Peyer's patch (tissue), 4 donors: ENCODE results near the gene ZNF554.

Experiments used
- CTCF ChIP-seq, 6 experiments: fragments of 450-650 bp in 4 of 6; fragments of 200-600 bp in 2 of 6; sonication (generic) in 1 of 6; IDR thresholded peaks; one replicate each; pipeline ENCODE4 v1.5.1; 2017 to 2019; ENCODE audit warnings: antibody characterized with exemption in 6 of 6, mild to moderate bottlenecking in 3 of 6, moderate library complexity in 1 of 6
- POLR2A ChIP-seq, 2 donors: fragments of 450-650 bp; IDR thresholded peaks; one replicate each; pipeline ENCODE4 v1.5.1; 2017; ENCODE audit warnings: antibody characterized with exemption in 2 of 2, mild to moderate bottlenecking in 2 of 2, moderate library complexity in 2 of 2

GRCh38 chr19:2883686-2884439 is 64.2 kb downstream of the ZNF554 start:
- TF ChIP-seq CTCF (IDR thresholded peaks at IDR 0.05): no peak
- no peak for TF ChIP-seq POLR2A (IDR thresholded peaks at IDR 0.05)
